Measurements from ENCODE around the gene MMP1.

GRCh38 chr11:102776454-102776853 is 21.5 kb downstream of the MMP1 start:
- TF ChIP-seq, protein P1, sequence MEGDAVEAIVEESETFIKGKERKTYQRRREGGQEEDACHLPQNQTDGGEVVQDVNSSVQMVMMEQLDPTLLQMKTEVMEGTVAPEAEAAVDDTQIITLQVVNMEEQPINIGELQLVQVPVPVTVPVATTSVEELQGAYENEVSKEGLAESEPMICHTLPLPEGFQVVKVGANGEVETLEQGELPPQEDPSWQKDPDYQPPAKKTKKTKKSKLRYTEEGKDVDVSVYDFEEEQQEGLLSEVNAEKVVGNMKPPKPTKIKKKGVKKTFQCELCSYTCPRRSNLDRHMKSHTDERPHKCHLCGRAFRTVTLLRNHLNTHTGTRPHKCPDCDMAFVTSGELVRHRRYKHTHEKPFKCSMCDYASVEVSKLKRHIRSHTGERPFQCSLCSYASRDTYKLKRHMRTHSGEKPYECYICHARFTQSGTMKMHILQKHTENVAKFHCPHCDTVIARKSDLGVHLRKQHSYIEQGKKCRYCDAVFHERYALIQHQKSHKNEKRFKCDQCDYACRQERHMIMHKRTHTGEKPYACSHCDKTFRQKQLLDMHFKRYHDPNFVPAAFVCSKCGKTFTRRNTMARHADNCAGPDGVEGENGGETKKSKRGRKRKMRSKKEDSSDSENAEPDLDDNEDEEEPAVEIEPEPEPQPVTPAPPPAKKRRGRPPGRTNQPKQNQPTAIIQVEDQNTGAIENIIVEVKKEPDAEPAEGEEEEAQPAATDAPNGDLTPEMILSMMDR (IDR thresholded peaks at IDR 0.05) = no peak
- TF ChIP-seq POLR2A (IDR thresholded peaks at IDR 0.05) = no peak
